Measurements from ENCODE around the gene GRIPAP1. TPM values are rescaled to one million over a fixed set of nuclear protein-coding genes. Genes with fewer than 3 reads are reported as not detected.

The GRIPAP1 gene
- total RNA-seq, 2 donors from 2014 or later: 29.8 to 36.6 TPM

- H3K4me1 ChIP-seq (ENCODE audit: control insufficient read depth in 1 of 2, low read depth in 2 of 2): peaks cover 0 to 8% of the 10 kb centered on the region in 2 donors
- TF ChIP-seq CTCF (IDR thresholded peaks at IDR 0.05): no peak
- no peak for ATAC-seq (ENCODE audit: insufficient number of reproducible peaks, low FRiP score, low read depth)
- H3K27ac ChIP-seq: no peak overlapping the region
- no peak for DNase-seq (ENCODE audit: low spot score)
- no peaks in the 10 kb centered on the region for H3K27me3 ChIP-seq (replicated peaks; ENCODE audit: insufficient read depth)
- H3K4me3 ChIP-seq: no peak overlapping the region
- peaks cover 6% of the 10 kb centered on the region for H3K36me3 ChIP-seq
- no peaks in the 10 kb centered on the region for H3K9me3 ChIP-seq
Observed at GRCh38 chrX:48997455-48997854, 4.6 kb downstream of the GRIPAP1 start.

- DNase-seq (ENCODE audit: low spot score) (no peak), ATAC-seq (ENCODE audit: insufficient number of reproducible peaks, low FRiP score, low read depth) (no peak)
- Histone ChIP-seq H3K4me1 (ENCODE audit: control insufficient read depth in 1 of 2, low read depth in 2 of 2) (peaks cover 0 to 8% of the 10 kb centered on the region in 2 donors), H3K9me3 (no peaks in the 10 kb centered on the region), H3K27me3 (replicated peaks; ENCODE audit: insufficient read depth) (no peaks in the 10 kb centered on the region), H3K36me3 (peaks cover 6% of the 10 kb centered on the region), H3K4me3 (no peak overlapping the region), H3K27ac (no peak overlapping the region)
- TF ChIP-seq CTCF (IDR thresholded peaks at IDR 0.05): no peak
Observed at GRCh38 chrX:48996969-48997368, 5.1 kb downstream of the GRIPAP1 start.

GRCh38 chrX:48992341-48992740 lies 9.7 kb downstream of the GRIPAP1 start:
- Histone ChIP-seq H3K27me3 (replicated peaks; ENCODE audit: insufficient read depth) (no peaks in the 10 kb centered on the region), H3K9me3 (no peaks in the 10 kb centered on the region), H3K4me1 (ENCODE audit: control insufficient read depth in 1 of 2, low read depth in 2 of 2) (no peaks in the 10 kb centered on the region), H3K36me3 (peaks cover 18% of the 10 kb centered on the region), H3K4me3 (no peak overlapping the region), H3K27ac (no peak overlapping the region)
- no peak for TF ChIP-seq CTCF (IDR thresholded peaks at IDR 0.05)
- no peak for ATAC-seq (ENCODE audit: insufficient number of reproducible peaks, low FRiP score, low read depth)
- no peak for DNase-seq (ENCODE audit: low spot score)

- Histone ChIP-seq H3K4me1 (ENCODE audit: control insufficient read depth in 1 of 2, low read depth in 2 of 2) (no peaks in the 10 kb centered on the region), H3K4me3 (no peak overlapping the region), H3K9me3 (no peaks in the 10 kb centered on the region), H3K27me3 (replicated peaks; ENCODE audit: insufficient read depth) (no peaks in the 10 kb centered on the region), H3K27ac (no peak overlapping the region), H3K36me3 (peaks cover 16% of the 10 kb centered on the region)
- DNase-seq (ENCODE audit: low spot score) (no peak), ATAC-seq (ENCODE audit: insufficient number of reproducible peaks, low FRiP score, low read depth) (no peak)
- TF ChIP-seq CTCF (IDR thresholded peaks at IDR 0.05): no peak
Observed at GRCh38 chrX:48989483-48989882, 12.6 kb downstream of the GRIPAP1 start.

GRCh38 chrX:48983896-48984295 lies 18.2 kb downstream of the GRIPAP1 start:
- ATAC-seq (ENCODE audit: insufficient number of reproducible peaks, low FRiP score, low read depth): no peak
- Histone ChIP-seq H3K4me3 (no peak overlapping the region), H3K27ac (no peak overlapping the region), H3K36me3 (peaks cover 28% of the 10 kb centered on the region), H3K9me3 (no peaks in the 10 kb centered on the region), H3K4me1 (ENCODE audit: control insufficient read depth in 1 of 2, low read depth in 2 of 2) (no peaks in the 10 kb centered on the region), H3K27me3 (replicated peaks; ENCODE audit: insufficient read depth) (no peaks in the 10 kb centered on the region)
- DNase-seq (ENCODE audit: low spot score): no peak
- TF ChIP-seq CTCF (IDR thresholded peaks at IDR 0.05): no peak
